GM13977 (cell line): ENCODE measurements around the gene ASB18.

Experiments
- DNase-seq: peaks from one replicate; pipeline ENCODE4 v3.0.0; 2012; ENCODE audit warnings: low spot score
- in situ Hi-C: fragments of 300-500 bp; cut with MboI; formaldehyde crosslinking; loops from one replicate; pipeline ENCODE4 v1.12.0; 2022; ENCODE audit warnings: low sequenced_read_pairs, low pct_unique_long_range_greater_than_20kb, mixed read lengths, inconsistent platforms; ENCODE audit not compliant: unreplicated experiment
- TF ChIP-seq, protein P1 (sequence below): IDR thresholded peaks from 2 replicates; pipeline ENCODE4 v1.5.1; 2012; ENCODE audit warnings: mild to moderate bottlenecking, control low read depth; ENCODE audit not compliant: insufficient read depth; ENCODE audit errors: extremely low read depth, missing control alignments

ASB18 gene

DNA sequence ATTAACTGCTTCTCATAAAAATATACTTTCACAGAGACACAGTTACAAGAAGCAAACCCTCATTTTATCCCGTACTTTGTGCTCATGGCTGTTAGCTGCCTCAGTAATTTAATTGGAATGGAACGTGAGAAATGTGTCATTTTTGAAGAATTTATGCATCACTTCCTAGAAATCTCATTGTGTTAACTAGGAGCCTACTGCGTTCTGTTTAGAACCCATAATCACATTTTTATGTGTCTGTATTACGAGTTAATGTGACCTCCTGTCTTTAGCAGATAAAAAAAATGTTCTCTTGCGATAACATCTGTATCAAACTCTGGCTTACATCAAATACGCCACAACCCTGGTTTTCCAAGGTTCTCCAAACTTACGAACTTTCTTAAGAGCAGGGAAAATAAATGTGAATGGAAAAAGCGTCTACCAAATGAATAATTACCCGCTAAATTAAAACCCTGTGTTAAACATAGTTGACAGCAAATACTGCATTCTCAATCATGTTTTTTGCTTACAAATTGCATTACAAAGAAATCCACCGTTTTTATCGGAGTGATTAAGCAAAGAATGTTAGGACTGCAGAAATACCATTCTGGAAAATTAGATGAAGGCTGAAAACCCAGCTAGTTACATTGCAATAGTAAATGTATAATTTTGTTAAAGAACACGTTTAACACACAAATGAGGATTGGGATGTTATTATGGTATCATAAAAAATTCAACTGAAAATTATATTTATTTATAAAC lies 84.0 kb downstream of the ASB18 start:
- DNase-seq: peak; percentile 38
- in situ Hi-C loops: loop anchor here (25.0 kb wide), 1 partner anchor 393 kb away; no protein-coding TSS in a partner anchor

DNA sequence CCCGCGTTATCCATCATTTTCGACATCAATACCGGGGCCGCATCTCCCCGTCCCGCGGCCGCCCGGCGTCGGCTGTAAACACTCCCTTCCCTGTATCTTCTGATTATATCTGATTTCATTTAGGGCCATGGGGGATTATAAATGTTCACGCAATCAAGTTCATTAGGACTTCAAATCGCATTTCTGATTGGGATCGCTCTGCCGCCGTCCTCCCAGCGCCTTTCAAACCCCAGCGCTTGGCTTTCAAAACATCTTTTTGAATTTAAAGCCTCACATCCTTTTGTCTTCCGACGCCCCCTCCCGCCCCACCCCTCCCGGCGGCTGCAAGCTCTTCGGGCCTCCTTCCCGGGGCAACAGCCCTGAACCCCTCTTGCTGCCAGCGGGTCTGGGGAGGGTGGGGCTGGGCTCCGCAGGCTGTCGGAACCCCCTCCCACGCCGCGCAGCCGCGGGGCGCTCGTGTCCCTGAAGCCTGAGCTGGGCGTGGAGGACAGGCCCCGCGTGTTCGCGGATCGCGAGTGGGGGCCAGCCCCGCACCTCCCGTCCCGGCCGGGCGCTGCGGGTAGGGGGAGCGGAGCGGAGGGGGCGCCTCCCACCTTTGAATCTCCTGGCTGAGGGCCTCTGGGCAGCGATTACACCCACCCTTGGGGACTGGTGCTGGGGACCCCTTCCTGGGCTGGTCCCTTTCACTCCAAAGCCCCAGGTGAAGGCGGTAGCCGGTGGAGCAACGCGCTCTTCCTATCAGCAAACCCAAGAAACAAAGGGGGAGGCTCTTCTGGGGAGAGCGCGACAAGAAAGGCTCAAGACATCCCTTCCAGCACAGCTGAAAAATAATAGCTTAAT lies 84.8 kb downstream of the ASB18 start:
- peak; percentile 23 for DNase-seq
- TF ChIP-seq, protein P1, sequence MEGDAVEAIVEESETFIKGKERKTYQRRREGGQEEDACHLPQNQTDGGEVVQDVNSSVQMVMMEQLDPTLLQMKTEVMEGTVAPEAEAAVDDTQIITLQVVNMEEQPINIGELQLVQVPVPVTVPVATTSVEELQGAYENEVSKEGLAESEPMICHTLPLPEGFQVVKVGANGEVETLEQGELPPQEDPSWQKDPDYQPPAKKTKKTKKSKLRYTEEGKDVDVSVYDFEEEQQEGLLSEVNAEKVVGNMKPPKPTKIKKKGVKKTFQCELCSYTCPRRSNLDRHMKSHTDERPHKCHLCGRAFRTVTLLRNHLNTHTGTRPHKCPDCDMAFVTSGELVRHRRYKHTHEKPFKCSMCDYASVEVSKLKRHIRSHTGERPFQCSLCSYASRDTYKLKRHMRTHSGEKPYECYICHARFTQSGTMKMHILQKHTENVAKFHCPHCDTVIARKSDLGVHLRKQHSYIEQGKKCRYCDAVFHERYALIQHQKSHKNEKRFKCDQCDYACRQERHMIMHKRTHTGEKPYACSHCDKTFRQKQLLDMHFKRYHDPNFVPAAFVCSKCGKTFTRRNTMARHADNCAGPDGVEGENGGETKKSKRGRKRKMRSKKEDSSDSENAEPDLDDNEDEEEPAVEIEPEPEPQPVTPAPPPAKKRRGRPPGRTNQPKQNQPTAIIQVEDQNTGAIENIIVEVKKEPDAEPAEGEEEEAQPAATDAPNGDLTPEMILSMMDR: no peak
- in situ Hi-C loops: loop anchor here (25.0 kb wide), 1 partner anchor 392 kb away; no protein-coding TSS in a partner anchor

More for the DNA sequence above, 84.0 kb downstream of the ASB18 start:
- TF ChIP-seq, protein P1: no peak

DNA sequence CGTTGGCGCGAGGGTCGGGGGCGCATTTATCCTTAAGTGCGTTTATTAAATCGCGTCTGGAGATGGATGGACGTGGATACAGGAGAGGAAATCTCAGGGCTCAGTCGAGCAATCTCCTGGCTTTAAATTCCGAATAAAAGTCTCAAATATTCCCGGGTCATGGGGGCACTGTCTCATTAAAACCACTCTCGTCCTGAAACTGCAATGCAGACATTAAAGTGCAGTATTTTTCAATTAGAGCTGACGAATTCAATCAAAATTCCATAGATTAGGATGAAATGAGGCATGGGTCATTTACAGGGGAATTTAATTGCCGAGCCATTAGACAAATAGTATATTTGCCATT lies 85.3 kb downstream of the ASB18 start:
- DNase-seq: peak; percentile 36
- in situ Hi-C loops: loop anchor here (25.0 kb wide), 1 partner anchor 392 kb away; no protein-coding TSS in a partner anchor
- TF ChIP-seq, protein P1: no peak

DNA sequence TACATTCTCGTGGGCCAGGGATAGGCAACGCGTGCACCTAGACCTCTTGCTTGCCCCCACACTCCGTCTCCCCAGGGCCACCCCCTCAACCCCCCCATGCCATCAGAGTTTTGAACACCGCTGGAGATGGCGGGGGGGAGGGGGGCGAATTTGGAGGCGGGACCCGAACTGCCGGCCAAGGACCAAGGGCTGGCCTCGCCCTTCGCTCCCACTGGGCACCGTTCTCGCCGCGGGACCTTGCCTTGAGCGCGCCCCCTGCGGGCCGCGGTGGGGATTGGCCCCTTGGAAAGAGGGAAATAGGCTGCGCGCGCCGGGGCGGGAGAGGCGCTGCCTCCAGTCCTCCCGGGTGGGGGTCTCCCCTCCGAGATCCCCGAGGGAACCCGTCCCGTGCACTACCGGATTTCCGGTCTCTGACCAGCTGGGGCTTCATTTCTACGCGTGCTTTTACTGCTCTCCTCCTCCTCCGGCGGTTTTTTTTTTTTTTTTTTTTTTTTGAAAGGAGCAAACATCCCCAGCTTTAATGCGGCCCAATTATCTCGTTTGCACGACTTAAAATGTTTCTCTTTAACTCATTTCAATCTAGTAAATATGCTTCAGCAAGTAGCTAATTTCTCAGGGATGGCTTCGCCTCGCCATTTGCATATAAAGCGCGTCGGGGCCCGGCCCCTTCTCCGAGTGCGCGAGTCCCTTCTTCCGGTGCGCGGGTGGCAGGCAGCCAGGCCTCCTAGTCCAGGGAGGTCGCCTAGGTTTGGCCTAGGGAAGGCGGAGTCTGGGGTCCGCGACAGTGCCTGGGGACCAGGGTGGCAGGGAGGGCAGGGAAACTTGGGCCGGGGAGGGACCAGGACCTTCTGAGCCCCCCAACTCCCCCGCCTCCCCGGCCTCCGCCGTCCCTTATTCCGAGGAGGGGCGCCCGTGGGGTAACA lies 86.0 kb downstream of the ASB18 start:
- TF ChIP-seq, protein P1: peak; percentile 78
- in situ Hi-C loops: loop anchor here (25.0 kb wide), 1 partner anchor 391 kb away; no protein-coding TSS in a partner anchor

DNA sequence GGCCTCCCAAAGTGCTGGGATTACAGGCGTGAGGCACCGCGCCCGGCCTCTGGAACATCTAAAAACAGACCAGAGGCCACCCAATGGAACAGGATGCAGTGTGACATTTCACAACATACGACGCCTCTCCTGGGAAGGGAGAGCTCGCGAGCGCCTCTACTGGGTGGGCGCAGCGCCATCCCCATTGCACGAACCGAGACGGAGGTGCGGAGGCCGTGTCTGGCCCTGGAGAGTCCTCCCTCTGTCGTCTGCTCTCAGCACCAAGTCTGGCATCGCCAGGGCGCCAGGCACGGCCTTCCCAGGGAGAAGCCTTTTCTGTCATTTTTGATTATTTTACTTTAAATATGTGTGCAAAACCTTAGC lies 86.6 kb downstream of the ASB18 start:
- in situ Hi-C loops: loop anchor here (25.0 kb wide), 1 partner anchor 390 kb away; no protein-coding TSS in a partner anchor

More for the DNA sequence above, 86.0 kb downstream of the ASB18 start:
- peak; percentile 80 for DNase-seq

More for the DNA sequence above, 86.6 kb downstream of the ASB18 start:
- peak; percentile 66 for DNase-seq
- TF ChIP-seq, protein P1: peak; percentile 40
